HepG2 (cell line): ENCODE data around the gene OR10A6. TPM values are rescaled to one million over a fixed set of nuclear protein-coding genes. Genes with fewer than 3 reads are reported as not detected.

ENCODE experiments used
- ATAC-seq: fragments of 200-7000 bp; cut with Tn5 transposase; 3 replicates; pipeline ENCODE4 v1.9.1; 2020; ENCODE audit warnings: mild to moderate bottlenecking, moderate library complexity
- BruUV-seq: library from RNA; stranded (reverse); fragments of 400-500 nt; replicated peaks from 2 replicates; lab custom pipeline; 2021; lab: Mats Ljungman, UMichigan
- CTCF ChIA-PET: fragments of 300-600 bp; formaldehyde crosslinking; extraction: SDS; loops from one replicate; lab custom pipeline; 2021; ENCODE audit warnings: low total read pairs, inconsistent platforms, low intra/inter-chr PET ratio; lab: Yijun Ruan, JAX
- POLR2A ChIA-PET: fragments of 350-600 bp; sonication (Branson Sonifier 250); formaldehyde crosslinking; loops from one replicate; lab custom pipeline; 2020; ENCODE audit warnings: antibody characterized with exemption, inconsistent platforms; lab: Yijun Ruan, JAX
- DNase-seq: peaks from one replicate; pipeline ENCODE4 v3.0.0-alpha.2; 2015; ENCODE audit warnings: low spot score
- FAIRE-seq: peaks from 3 replicates; lab custom pipeline; 2011; peaks lifted over from hg19 to GRCh38; lab: Jason Lieb, UNC
- H2AFZ ChIP-seq: one replicate; pipeline ENCODE4 v1.6.1; 2011; ENCODE audit warnings: low read length, inconsistent platforms
- H3K27ac ChIP-seq: fragments of 300-600 bp; 3 replicates; pipeline ENCODE4 v1.8.0; 2011; ENCODE audit warnings: mixed run types, mild to moderate bottlenecking, mixed read lengths, low read length, inconsistent platforms; ENCODE audit not compliant: insufficient read depth; ENCODE audit errors: extremely low read length
- H3K27me3 ChIP-seq, 2 experiments: fragments of 200-600 bp in 1 of 2; 2 replicates in 1 of 2; 3 replicates in 1 of 2; pipeline versions ENCODE4 v1.6.0 to v1.8.0; 2011; ENCODE audit warnings: low read length in 2 of 2, mild to moderate bottlenecking in 2 of 2, moderate library complexity in 2 of 2, inconsistent platforms in 1 of 2; ENCODE audit not compliant: insufficient read depth in 2 of 2, control insufficient read depth in 1 of 2
- H3K36me3 ChIP-seq, 2 experiments: fragments of 200-600 bp in 1 of 2; replicated peaks in 1 of 2; 2 replicates in 1 of 2; 3 replicates in 1 of 2; pipeline versions ENCODE4 v1.5.1 to v1.8.0; 2011; ENCODE audit warnings: low read length in 2 of 2, inconsistent platforms in 1 of 2; ENCODE audit not compliant: insufficient read depth in 2 of 2, control insufficient read depth in 1 of 2
- H3K4me1 ChIP-seq: 2 replicates; pipeline ENCODE4 v1.5.1; 2012; ENCODE audit warnings: low read length, inconsistent platforms; ENCODE audit not compliant: insufficient read depth
- H3K4me2 ChIP-seq: 2 replicates; pipeline ENCODE4 v1.6.0; 2011; ENCODE audit warnings: low read depth, low read length, inconsistent platforms
- H3K4me3 ChIP-seq, 3 experiments: fragments of 200-600 bp in 1 of 3; sonication (generic), shearing (Covaris generic) in 1 of 3; replicated peaks in 1 of 3; 2 replicates each; pipeline ENCODE4 v1.5.1; 2011 to 2016; ENCODE audit warnings: low read length in 3 of 3, inconsistent platforms in 2 of 3, low read depth in 2 of 3, mild to moderate bottlenecking in 2 of 3, control low read depth in 1 of 3, mixed read lengths in 1 of 3; ENCODE audit not compliant: insufficient read depth in 1 of 3
- H3K79me2 ChIP-seq: one replicate; pipeline ENCODE4 v1.6.1; 2011; ENCODE audit warnings: low read length, inconsistent platforms; ENCODE audit not compliant: insufficient read depth
- H3K9ac ChIP-seq: 2 replicates; pipeline ENCODE4 v1.6.0; 2011; ENCODE audit warnings: mild to moderate bottlenecking, low read depth, low read length, inconsistent platforms; ENCODE audit not compliant: insufficient read depth
- H3K9me3 ChIP-seq: 2 replicates; pipeline ENCODE4 v1.5.1; 2012; ENCODE audit warnings: mild to moderate bottlenecking, low read length
- H4K20me1 ChIP-seq: 2 replicates; pipeline ENCODE4 v1.6.0; 2011; ENCODE audit warnings: inconsistent platforms, mild to moderate bottlenecking, low read length, moderate library complexity; ENCODE audit not compliant: insufficient read depth
- ATF2 ChIP-seq: sonication (generic); formaldehyde crosslinking; IDR thresholded peaks from 2 replicates; pipeline ENCODE4 v1.4.0; 2020; ENCODE audit warnings: missing genetic modification reagents
- ATF6 ChIP-seq: sonication (generic); formaldehyde crosslinking; conservative IDR thresholded peaks from 2 replicates; pipeline ENCODE4 v1.4.0; 2020; ENCODE audit warnings: missing genetic modification reagents
- FOXA1 ChIP-seq, 2 experiments: fragments of 450-650 bp in 1 of 2; sonication (generic) in 1 of 2; formaldehyde crosslinking in 1 of 2; IDR thresholded peaks; 2 replicates each; pipeline versions ENCODE4 v1.4.0 to v1.6.1; 2016 to 2020; ENCODE audit warnings: missing genetic modification reagents in 1 of 2
- HHEX ChIP-seq: IDR thresholded peaks from 2 replicates; pipeline ENCODE4 v1.6.1; 2016; ENCODE audit warnings: control low read depth
- HNF4A ChIP-seq: sonication (generic); formaldehyde crosslinking; IDR thresholded peaks from 2 replicates; pipeline ENCODE4 v1.4.0; 2020; ENCODE audit warnings: missing genetic modification reagents
- NR2F1 ChIP-seq, 2 experiments: fragments of 450-650 bp in 1 of 2; formaldehyde crosslinking in 1 of 2; IDR thresholded peaks; 2 replicates each; pipeline versions ENCODE4 v1.5.0 to v1.6.1; 2016 to 2020; ENCODE audit warnings: mild to moderate bottlenecking in 1 of 2, missing compliant biosample characterization in 1 of 2, missing genetic modification reagents in 1 of 2, moderate library complexity in 1 of 2
- PAF1 ChIP-seq: IDR thresholded peaks from 2 replicates; pipeline ENCODE4 v1.6.1; 2016; ENCODE audit warnings: missing genetic modification reagents, missing compliant biosample characterization
- PBX2 ChIP-seq: IDR thresholded peaks from 2 replicates; pipeline ENCODE4 v1.6.1; 2016; ENCODE audit warnings: control low read depth
- ZBTB3 ChIP-seq: sonication (generic); formaldehyde crosslinking; IDR thresholded peaks from 2 replicates; pipeline ENCODE4 v1.4.0; 2020; ENCODE audit warnings: low read depth, mild to moderate bottlenecking, moderate library complexity, missing genetic modification reagents, borderline replicate concordance
- ZNF496 ChIP-seq: sonication (generic); formaldehyde crosslinking; IDR thresholded peaks from 2 replicates; pipeline ENCODE4 v1.8.1; 2023; ENCODE audit warnings: mild to moderate bottlenecking, moderate library complexity, missing genetic modification reagents; ENCODE audit not compliant: insufficient replicate concordance
- ZNF776 ChIP-seq: sonication (generic); formaldehyde crosslinking; IDR thresholded peaks from 2 replicates; pipeline ENCODE4 v1.4.0; 2020; ENCODE audit warnings: mild to moderate bottlenecking, missing genetic modification reagents
- ZSCAN21 ChIP-seq: sonication (generic); formaldehyde crosslinking; IDR thresholded peaks from 2 replicates; pipeline ENCODE4 v1.8.0; 2022; ENCODE audit warnings: mild to moderate bottlenecking, missing genetic modification reagents, moderate library complexity, borderline replicate concordance
- WGBS: methylation state at CpG from one replicate; pipeline ENCODE4 v1.1.6; 2017; ENCODE audit warnings: low lambda C conversion rate; 5-methylcytosine and 5-hydroxymethylcytosine counted together
- in situ Hi-C: cut with HindIII; loops from 2 replicates; pipeline ENCODE4 v1.10.0; 2017; ENCODE audit warnings: low pct_unique_long_range_greater_than_20kb; ENCODE audit not compliant: extremely low pct_ligation_motif_present
- intact Hi-C: fragments of 100-400 bp; cut with micrococcal nuclease; formaldehyde crosslinking; loops from one replicate; pipeline ENCODE4 v1.10.0; 2022; ENCODE audit not compliant: unreplicated experiment
- polyA plus RNA-seq, 8 experiments: library from polyadenylated mRNA; depleted of rRNA in 3 of 8; stranded (reverse) in 7 of 8; unstranded in 1 of 8; fragments of >200 nt; fragmentation: Illumina TruSeq in 4 of 8; extraction: Trizol in 4 of 8; gene quantifications; 2 replicates each; pipeline versions ENCODE4 v1.2.1 to v1.2.3, GENCODE V29; 2011 to 2016; ENCODE audit warnings: low read depth in 4 of 8, missing spikeins in 1 of 8, mixed read lengths in 1 of 8; ENCODE audit not compliant: insufficient read depth in 1 of 8
- total RNA-seq, 5 experiments: library from RNA; depleted of rRNA; stranded (reverse); fragments of >200 nt; fragmentation: Illumina TruSeq; extraction: Trizol; gene quantifications; 2 replicates each; pipeline ENCODE4 v1.2.3, GENCODE V29; 2016; ENCODE audit warnings: low read depth in 1 of 5

The OR10A6 gene
- total and polyA plus RNA-seq, 2 of the 13 experiments (the other 11 are each of a cell fraction or from before 2014, with no cell fraction given), result not detected

- TF ChIP-seq PBX2 (CRISPR knock-in tag), result no peak
- no peak for TF ChIP-seq ATF6
These were observed 25.1 kb downstream of the OR10A6 start (continued) for GRCh38 chr11:7905961-7906429.

GRCh38 chr11:7905549-7905948 is 25.5 kb downstream of the OR10A6 start:
- H2AFZ ChIP-seq, result no peak overlapping the region
- no peaks in the 10 kb centered on the region for H3K4me1 ChIP-seq
- TF ChIP-seq ATF2 (CRISPR knock-in tag), result no peak
- no peak for TF ChIP-seq FOXA1 (IDR thresholded peaks at IDR 0.05)
- TF ChIP-seq FOXA1 (CRISPR knock-in tag; IDR thresholded peaks at IDR 0.05), result no peak
- TF ChIP-seq PAF1, result no peak
- no peak for TF ChIP-seq ZSCAN21 (CRISPR knock-in tag)
- no peak for TF ChIP-seq ZNF776 (CRISPR knock-in tag)
- TF ChIP-seq HHEX (CRISPR knock-in tag), result no peak
- TF ChIP-seq NR2F1 (CRISPR knock-in tag; IDR thresholded peaks at IDR 0.05), result no peak
- TF ChIP-seq HNF4A (CRISPR knock-in tag), result no peak
- no peak for TF ChIP-seq ZNF496
- no peak for TF ChIP-seq ZBTB3 (CRISPR knock-in tag)

More at GRCh38 chr11:7905549-7905948, 25.5 kb downstream of the OR10A6 start:
- H4K20me1 ChIP-seq, result no peaks in the 10 kb centered on the region
- ATAC-seq (no peak), FAIRE-seq (no peak), DNase-seq (no peak)
- H3K79me2 ChIP-seq, result no peaks in the 10 kb centered on the region
- WGBS, result 0% methylated on average over 9 of the region's 9 CpGs
- H3K9ac ChIP-seq, result no peak overlapping the region
- in situ Hi-C loops, result no loop called here
- no peak overlapping the region for H3K4me3 ChIP-seq
- intact Hi-C loops, result no loop called here
- ChIA-PET CTCF (no interaction called here), POLR2A (no interaction called here)
- BruUV-seq, result no TSS peak
- no peak overlapping the region for H3K27ac ChIP-seq
- no peaks in the 10 kb centered on the region for H3K36me3 ChIP-seq
- no peak overlapping the region for H3K4me2 ChIP-seq
- H3K27me3 ChIP-seq, result peaks cover 0 to 3% of the 10 kb centered on the region in 2 experiments; a peak in 2 of 5 replicates
- H3K9me3 ChIP-seq, result no peaks in the 10 kb centered on the region
